ENCODE measurements around the gene ZG16B.

The ZG16B gene

GRCh38 chr16:2833776-2834175 lies 3.7 kb downstream of the ZG16B start:
- no peaks in the 10 kb centered on the region for H3K4me1 ChIP-seq (ENCODE audit: control insufficient read depth, low read length)
- no peaks in the 10 kb centered on the region for H3K9me2 ChIP-seq (replicated peaks; ENCODE audit: control insufficient read depth, low read length)
- no peaks in the 10 kb centered on the region for H4K20me1 ChIP-seq (ENCODE audit: control insufficient read depth, insufficient read depth, low read depth, low read length)
- no peaks in the 10 kb centered on the region for H3F3A ChIP-seq (ENCODE audit: control insufficient read depth, insufficient read depth)
- H3K27ac ChIP-seq (ENCODE audit: low read depth, low read length), result no peak overlapping the region
- H3K9me3 ChIP-seq (ENCODE audit: control insufficient read depth, insufficient read depth, low read length), result no peaks in the 10 kb centered on the region
- no peaks in the 10 kb centered on the region for H3K79me2 ChIP-seq (ENCODE audit: control insufficient read depth, low read length)
- H3K4me2 ChIP-seq (ENCODE audit: low read length), result no peak overlapping the region
- TF ChIP-seq CTCF (IDR thresholded peaks at IDR 0.05; ENCODE audit: low read depth, low read length, poor library complexity, severe bottlenecking) (no peak), EZH2phosphoT487 (IDR thresholded peaks at IDR 0.05; ENCODE audit: borderline replicate concordance, low read length) (no peak)
- no peaks in the 10 kb centered on the region for H3K27me3 ChIP-seq (ENCODE audit: control insufficient read depth, low read length)
- H3K36me3 ChIP-seq (ENCODE audit: control insufficient read depth, low read length), result no peaks in the 10 kb centered on the region
- no peak overlapping the region for H3K4me3 ChIP-seq (ENCODE audit: low read length)

DNA sequence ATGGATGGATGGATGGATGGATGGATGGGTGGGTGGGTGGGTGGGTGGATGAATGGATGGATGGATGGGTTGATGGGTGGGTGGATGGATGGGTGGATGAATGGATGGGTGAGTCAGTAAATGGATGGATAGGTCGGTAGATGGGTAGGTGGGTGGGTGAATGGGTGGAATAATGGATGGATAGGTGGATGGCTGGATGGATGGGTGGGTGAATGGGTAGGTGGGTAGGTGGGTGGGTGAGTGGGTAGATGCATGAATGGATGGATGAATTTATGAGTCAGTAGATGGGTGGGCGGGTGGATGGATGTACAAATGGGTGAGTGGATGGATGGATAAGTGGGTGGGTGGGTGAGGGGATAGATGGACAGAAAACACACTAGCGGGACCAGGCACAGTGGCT lies 4.9 kb downstream of the ZG16B start:
- Histone ChIP-seq H3K36me3 (ENCODE audit: control insufficient read depth, low read length) (no peaks in the 10 kb centered on the region), H3K4me2 (ENCODE audit: low read length) (no peak overlapping the region), H3K9me2 (replicated peaks; ENCODE audit: control insufficient read depth, low read length) (no peaks in the 10 kb centered on the region), H3K79me2 (ENCODE audit: control insufficient read depth, low read length) (no peaks in the 10 kb centered on the region), H3K27me3 (ENCODE audit: control insufficient read depth, low read length) (no peaks in the 10 kb centered on the region), H3K27ac (ENCODE audit: low read depth, low read length) (no peak overlapping the region), H3K4me3 (ENCODE audit: low read length) (no peak overlapping the region), H3K9me3 (ENCODE audit: control insufficient read depth, insufficient read depth, low read length) (no peaks in the 10 kb centered on the region), H3K4me1 (ENCODE audit: control insufficient read depth, low read length) (no peaks in the 10 kb centered on the region), H3F3A (ENCODE audit: control insufficient read depth, insufficient read depth) (no peaks in the 10 kb centered on the region), H4K20me1 (ENCODE audit: control insufficient read depth, insufficient read depth, low read depth, low read length) (no peaks in the 10 kb centered on the region)
- TF ChIP-seq CTCF (IDR thresholded peaks at IDR 0.05; ENCODE audit: low read depth, low read length, poor library complexity, severe bottlenecking), result no peak
- TF ChIP-seq EZH2phosphoT487 (IDR thresholded peaks at IDR 0.05; ENCODE audit: borderline replicate concordance, low read length), result no peak

DNA sequence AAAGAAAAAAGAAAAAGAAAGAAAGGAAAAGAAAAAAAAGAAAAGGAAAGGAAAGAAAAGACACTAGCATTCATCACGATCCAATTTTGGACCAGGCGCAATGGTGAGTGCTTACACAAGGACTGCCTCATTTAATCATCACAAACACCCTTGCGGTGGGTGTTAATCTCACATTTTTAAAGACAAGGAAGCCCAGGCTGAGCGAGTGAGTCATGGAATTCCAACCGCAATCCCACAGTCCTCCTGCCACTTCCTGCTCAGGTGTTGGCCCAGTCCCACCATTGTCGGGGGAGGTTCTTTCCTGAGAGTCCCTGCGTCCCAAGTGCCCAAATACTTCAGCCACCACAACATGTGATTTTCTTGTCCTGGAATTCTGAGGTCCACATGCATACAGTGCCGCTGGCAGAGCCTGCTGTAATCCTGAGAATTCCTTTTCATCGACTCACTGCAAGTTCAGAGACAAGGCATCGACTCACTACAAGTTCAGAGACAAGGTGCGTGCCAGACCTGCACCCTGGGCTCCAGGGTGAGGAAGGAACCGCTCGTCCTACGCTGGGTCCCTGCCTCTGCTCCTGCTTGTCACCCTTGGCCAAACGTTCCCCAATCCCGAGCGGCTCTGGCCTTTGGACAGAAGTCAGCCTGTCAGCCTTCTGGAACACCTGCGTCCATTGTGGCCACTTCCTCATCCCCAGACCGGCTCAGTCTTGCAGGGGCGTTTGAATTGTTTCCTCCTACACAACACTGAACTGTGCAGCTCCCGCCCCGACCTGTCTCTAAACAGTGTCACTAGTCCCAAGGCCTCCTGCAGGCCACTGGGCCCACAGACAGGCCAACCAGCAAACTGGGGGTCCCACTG lies 5.8 kb downstream of the ZG16B start:
- TF ChIP-seq EZH2phosphoT487 (IDR thresholded peaks at IDR 0.05; ENCODE audit: borderline replicate concordance, low read length) (no peak), CTCF (IDR thresholded peaks at IDR 0.05; ENCODE audit: low read depth, low read length, poor library complexity, severe bottlenecking) (no peak)
- H3K79me2 ChIP-seq (ENCODE audit: control insufficient read depth, low read length), result no peaks in the 10 kb centered on the region
- H3K27me3 ChIP-seq (ENCODE audit: control insufficient read depth, low read length), result no peaks in the 10 kb centered on the region
- H3K27ac ChIP-seq (ENCODE audit: low read depth, low read length), result no peak overlapping the region
- no peaks in the 10 kb centered on the region for H4K20me1 ChIP-seq (ENCODE audit: control insufficient read depth, insufficient read depth, low read depth, low read length)
- H3K4me2 ChIP-seq (ENCODE audit: low read length), result no peak overlapping the region
- no peaks in the 10 kb centered on the region for H3F3A ChIP-seq (ENCODE audit: control insufficient read depth, insufficient read depth)
- H3K9me2 ChIP-seq (replicated peaks; ENCODE audit: control insufficient read depth, low read length), result no peaks in the 10 kb centered on the region
- H3K4me1 ChIP-seq (ENCODE audit: control insufficient read depth, low read length), result no peaks in the 10 kb centered on the region
- no peaks in the 10 kb centered on the region for H3K9me3 ChIP-seq (ENCODE audit: control insufficient read depth, insufficient read depth, low read length)
- H3K4me3 ChIP-seq (ENCODE audit: low read length), result no peak overlapping the region
- no peaks in the 10 kb centered on the region for H3K36me3 ChIP-seq (ENCODE audit: control insufficient read depth, low read length)
